HepG2 (cell line): ENCODE measurements around the gene AARSD1. TPM values are rescaled to one million over a fixed set of nuclear protein-coding genes. Genes with fewer than 3 reads are reported as not detected.
A peak's percentile ranks its signal among the peaks of the same experiment; 100 is the strongest.

Experiments
- ATAC-seq: fragments of 200-7000 bp; cut with Tn5 transposase; 3 replicates; pipeline ENCODE4 v1.9.1; 2020; ENCODE audit warnings: mild to moderate bottlenecking, moderate library complexity
- BruUV-seq: library from RNA; stranded (reverse); fragments of 400-500 nt; replicated peaks from 2 replicates; lab custom pipeline; 2021; lab: Mats Ljungman, UMichigan
- CTCF ChIA-PET: fragments of 300-600 bp; formaldehyde crosslinking; extraction: SDS; loops from one replicate; lab custom pipeline; 2021; ENCODE audit warnings: low total read pairs, inconsistent platforms, low intra/inter-chr PET ratio; lab: Yijun Ruan, JAX
- POLR2A ChIA-PET: fragments of 350-600 bp; sonication (Branson Sonifier 250); formaldehyde crosslinking; loops from one replicate; lab custom pipeline; 2020; ENCODE audit warnings: antibody characterized with exemption, inconsistent platforms; lab: Yijun Ruan, JAX
- DNase-seq: peaks from one replicate; pipeline ENCODE4 v3.0.0-alpha.2; 2015; ENCODE audit warnings: low spot score
- FAIRE-seq: peaks from 3 replicates; lab custom pipeline; 2011; peaks lifted over from hg19 to GRCh38; lab: Jason Lieb, UNC
- H2AFZ ChIP-seq: one replicate; pipeline ENCODE4 v1.6.1; 2011; ENCODE audit warnings: low read length, inconsistent platforms
- H3K27ac ChIP-seq: fragments of 300-600 bp; 3 replicates; pipeline ENCODE4 v1.8.0; 2011; ENCODE audit warnings: mixed run types, mild to moderate bottlenecking, mixed read lengths, low read length, inconsistent platforms; ENCODE audit not compliant: insufficient read depth; ENCODE audit errors: extremely low read length
- H3K27me3 ChIP-seq, 2 experiments: fragments of 200-600 bp in 1 of 2; 2 replicates in 1 of 2; 3 replicates in 1 of 2; pipeline versions ENCODE4 v1.6.0 to v1.8.0; 2011; ENCODE audit warnings: low read length in 2 of 2, mild to moderate bottlenecking in 2 of 2, moderate library complexity in 2 of 2, inconsistent platforms in 1 of 2; ENCODE audit not compliant: insufficient read depth in 2 of 2, control insufficient read depth in 1 of 2
- H3K36me3 ChIP-seq, 2 experiments: fragments of 200-600 bp in 1 of 2; replicated peaks in 1 of 2; 2 replicates in 1 of 2; 3 replicates in 1 of 2; pipeline versions ENCODE4 v1.5.1 to v1.8.0; 2011; ENCODE audit warnings: low read length in 2 of 2, inconsistent platforms in 1 of 2; ENCODE audit not compliant: insufficient read depth in 2 of 2, control insufficient read depth in 1 of 2
- H3K4me1 ChIP-seq: 2 replicates; pipeline ENCODE4 v1.5.1; 2012; ENCODE audit warnings: low read length, inconsistent platforms; ENCODE audit not compliant: insufficient read depth
- H3K4me2 ChIP-seq: 2 replicates; pipeline ENCODE4 v1.6.0; 2011; ENCODE audit warnings: low read depth, low read length, inconsistent platforms
- H3K4me3 ChIP-seq, 3 experiments: fragments of 200-600 bp in 1 of 3; sonication (generic), shearing (Covaris generic) in 1 of 3; replicated peaks in 1 of 3; 2 replicates each; pipeline ENCODE4 v1.5.1; 2011 to 2016; ENCODE audit warnings: low read length in 3 of 3, inconsistent platforms in 2 of 3, low read depth in 2 of 3, mild to moderate bottlenecking in 2 of 3, control low read depth in 1 of 3, mixed read lengths in 1 of 3; ENCODE audit not compliant: insufficient read depth in 1 of 3
- H3K79me2 ChIP-seq: one replicate; pipeline ENCODE4 v1.6.1; 2011; ENCODE audit warnings: low read length, inconsistent platforms; ENCODE audit not compliant: insufficient read depth
- H3K9ac ChIP-seq: 2 replicates; pipeline ENCODE4 v1.6.0; 2011; ENCODE audit warnings: mild to moderate bottlenecking, low read depth, low read length, inconsistent platforms; ENCODE audit not compliant: insufficient read depth
- H3K9me3 ChIP-seq: 2 replicates; pipeline ENCODE4 v1.5.1; 2012; ENCODE audit warnings: mild to moderate bottlenecking, low read length
- H4K20me1 ChIP-seq: 2 replicates; pipeline ENCODE4 v1.6.0; 2011; ENCODE audit warnings: inconsistent platforms, mild to moderate bottlenecking, low read length, moderate library complexity; ENCODE audit not compliant: insufficient read depth
- AGO2 ChIP-seq: fragments of 200-400 bp; formaldehyde crosslinking; optimal IDR thresholded peaks from 2 replicates; pipeline ENCODE3; 2017; ENCODE audit warnings: mild to moderate bottlenecking, low read depth, low read length, moderate library complexity
- ATF7 ChIP-seq, 2 experiments: fragments of 450-650 bp in 1 of 2; sonication (generic) in 1 of 2; formaldehyde crosslinking in 1 of 2; IDR thresholded peaks; 2 replicates each; pipeline versions ENCODE4 v1.4.0 to v1.6.1; 2016 to 2020; ENCODE audit warnings: antibody characterized with exemption in 1 of 2, mild to moderate bottlenecking in 1 of 2, missing genetic modification reagents in 1 of 2
- HOXA7 ChIP-seq: sonication (generic); formaldehyde crosslinking; IDR thresholded peaks from 2 replicates; pipeline ENCODE4 v1.8.1; 2022; ENCODE audit warnings: mild to moderate bottlenecking, missing genetic modification reagents, moderate library complexity
- ZNF235 ChIP-seq: sonication (generic); formaldehyde crosslinking; IDR thresholded peaks from 2 replicates; pipeline ENCODE4 v1.8.1; 2023; ENCODE audit warnings: mild to moderate bottlenecking, missing genetic modification reagents, borderline replicate concordance
- WGBS: methylation state at CpG from one replicate; pipeline ENCODE4 v1.1.6; 2017; ENCODE audit warnings: low lambda C conversion rate; 5-methylcytosine and 5-hydroxymethylcytosine counted together
- in situ Hi-C: cut with HindIII; loops from 2 replicates; pipeline ENCODE4 v1.10.0; 2017; ENCODE audit warnings: low pct_unique_long_range_greater_than_20kb; ENCODE audit not compliant: extremely low pct_ligation_motif_present
- intact Hi-C: fragments of 100-400 bp; cut with micrococcal nuclease; formaldehyde crosslinking; loops from one replicate; pipeline ENCODE4 v1.10.0; 2022; ENCODE audit not compliant: unreplicated experiment
- polyA plus RNA-seq, 8 experiments: library from polyadenylated mRNA; depleted of rRNA in 3 of 8; stranded (reverse) in 7 of 8; unstranded in 1 of 8; fragments of >200 nt; fragmentation: Illumina TruSeq in 4 of 8; extraction: Trizol in 4 of 8; gene quantifications; 2 replicates each; pipeline versions ENCODE4 v1.2.1 to v1.2.3, GENCODE V29; 2011 to 2016; ENCODE audit warnings: low read depth in 4 of 8, missing spikeins in 1 of 8, mixed read lengths in 1 of 8; ENCODE audit not compliant: insufficient read depth in 1 of 8
- total RNA-seq, 5 experiments: library from RNA; depleted of rRNA; stranded (reverse); fragments of >200 nt; fragmentation: Illumina TruSeq; extraction: Trizol; gene quantifications; 2 replicates each; pipeline ENCODE4 v1.2.3, GENCODE V29; 2016; ENCODE audit warnings: low read depth in 1 of 5

The AARSD1 gene
- total and polyA plus RNA-seq, 2 of the 13 experiments (the other 11 are each of a cell fraction or from before 2014, with no cell fraction given) = 24.7 to 29.3 TPM

DNA sequence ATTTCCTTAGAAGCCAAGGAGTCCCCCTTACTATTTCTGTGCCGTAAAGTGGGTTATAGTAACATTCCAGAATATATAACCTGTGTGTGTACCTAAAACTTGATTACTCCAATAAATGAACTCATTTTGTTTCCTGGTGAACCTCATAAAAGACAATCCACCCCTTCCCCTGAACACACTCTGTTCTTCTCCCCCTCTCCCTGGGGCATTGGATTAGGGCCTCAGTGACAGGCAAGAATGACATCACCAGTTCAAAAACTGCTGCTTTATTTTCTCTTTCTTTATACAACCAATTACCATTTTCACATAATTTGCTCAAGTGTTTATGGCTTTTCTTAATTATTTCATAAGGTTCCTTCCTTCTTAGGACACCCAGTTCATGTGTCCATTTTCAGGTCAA is 17.4 kb downstream of the AARSD1 start:
- no peak for FAIRE-seq
- POLR2A ChIA-PET = no interaction called here
- BruUV-seq = no TSS peak
- Histone ChIP-seq H3K36me3 (peaks cover 0 to 14% of the 10 kb centered on the region in 2 experiments; a peak in 1 of 5 replicates), H3K4me1 (peaks cover 9% of the 10 kb centered on the region; the same call in 1 of the 2 replicates), H3K4me2 (no peak overlapping the region), H2AFZ (no peak overlapping the region), H3K9ac (no peak overlapping the region), H3K9me3 (no peaks in the 10 kb centered on the region), H4K20me1 (no peaks in the 10 kb centered on the region), H3K27me3 (no peaks in the 10 kb centered on the region; a peak in 1 of 5 replicates), H3K4me3 (no peak overlapping the region), H3K79me2 (no peaks in the 10 kb centered on the region), H3K27ac (no peak overlapping the region)
- no peak for DNase-seq
- TF ChIP-seq ATF7 (IDR thresholded peaks at IDR 0.05) (peak; percentile 68), ATF7 (CRISPR knock-in tag; IDR thresholded peaks at IDR 0.05) (no peak), ZNF235 (CRISPR knock-in tag) (no peak)
- 88% methylated on average over 1 of the region's 1 CpG for WGBS
- in situ Hi-C loops = loop anchor here (10.0 kb wide), 1 partner anchor 232 kb away; no protein-coding TSS in a partner anchor
- no peak for ATAC-seq
- intact Hi-C loops = no loop called here
- CTCF ChIA-PET = no interaction called here

- no peak for DNase-seq
- FAIRE-seq = no peak
- Histone ChIP-seq H3K9me3 (no peaks in the 10 kb centered on the region), H3K27me3 (no peaks in the 10 kb centered on the region; a peak in 1 of 5 replicates), H3K4me2 (no peak overlapping the region), H2AFZ (no peak overlapping the region), H3K27ac (no peak overlapping the region), H3K9ac (no peak overlapping the region), H3K79me2 (no peaks in the 10 kb centered on the region), H3K4me1 (peaks cover 21% of the 10 kb centered on the region), H3K4me3 (no peak overlapping the region), H3K36me3 (no peaks in the 10 kb centered on the region), H4K20me1 (no peaks in the 10 kb centered on the region)
- TF ChIP-seq AGO2 = no peak
- TF ChIP-seq HOXA7 (CRISPR knock-in tag) = no peak
- CTCF ChIA-PET = no interaction called here
- intact Hi-C loops = no loop called here
- in situ Hi-C loops = loop anchor here (10.0 kb wide), 1 partner anchor 229 kb away; no protein-coding TSS in a partner anchor
- WGBS = 41% methylated on average over 3 of the region's 3 CpGs
- no TSS peak for BruUV-seq
- POLR2A ChIA-PET = no interaction called here
- ATAC-seq = no peak
These were observed 20.0 kb downstream of the AARSD1 start for GRCh38 chr17:42944211-42944610.
